GM12892 (cell line): Measurements from ENCODE around the gene DEFB131A.
"Not testable (repeated sequence)": the region's sequence is repeated elsewhere in the genome, so short reads cannot be mapped to it uniquely, and the experiment has no call there.

ENCODE experiments used
- POLR2A ChIP-seq: IDR thresholded peaks from 2 replicates; pipeline ENCODE4 v1.6.1; 2011; ENCODE audit warnings: low read depth, low read length, control low read depth
- TAF1 ChIP-seq: IDR thresholded peaks from 2 replicates; pipeline ENCODE4 v1.6.1; 2011; ENCODE audit warnings: low read depth, mild to moderate bottlenecking, control low read depth, low read length, borderline replicate concordance

DNA sequence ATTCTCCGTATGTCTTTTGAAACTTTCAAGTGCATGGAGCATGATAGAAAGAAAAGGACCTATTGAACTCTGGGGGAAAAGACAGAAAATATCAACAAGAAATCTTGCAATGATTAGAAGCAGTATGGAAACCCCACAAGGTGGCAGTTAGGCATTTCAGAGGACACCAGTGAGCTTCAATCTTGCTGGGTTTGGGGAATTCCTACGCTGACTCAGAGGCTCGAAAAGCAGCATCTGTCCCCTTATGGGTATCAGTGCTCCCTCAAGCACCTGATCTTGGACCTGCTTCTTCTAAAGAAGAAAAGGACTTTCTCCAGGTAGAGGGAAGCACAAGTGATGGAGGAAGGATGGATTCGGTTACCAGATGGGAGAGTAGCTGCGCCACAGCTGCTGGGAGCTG, 10.8 kb downstream of the DEFB131A start:
- TF ChIP-seq POLR2A, TAF1: not testable (repeated sequence)
